Adrenal gland (tissue), 12 donors: Measurements from ENCODE around the gene OTOP3. TPM values are rescaled to one million over a fixed set of nuclear protein-coding genes. Genes with fewer than 3 reads are reported as not detected.

Experiments
- DNase-seq, 7 donors: peaks; one replicate each; pipeline ENCODE4 v3.0.0-alpha.2; 2019 to 2020
- H3K27ac ChIP-seq, 5 donors: fragments of 200-600 bp; sonication (generic) in 4 of 5; 1 replicate in 3 of 5; 2 replicates in 2 of 5; pipeline versions ENCODE4 v1.5.1 to v1.8.0; 2016 to 2020; ENCODE audit warnings: mild to moderate bottlenecking in 1 of 5
- H3K27me3 ChIP-seq: fragments of 200-600 bp; 2 replicates; pipeline ENCODE4 v1.8.0; 2021
- H3K36me3 ChIP-seq, 2 donors: fragments of 200-600 bp; replicated peaks in 1 of 2; 1 replicate in 1 of 2; 2 replicates in 1 of 2; pipeline versions ENCODE4 v1.5.1 to v1.8.0; 2018 to 2022
- H3K4me1 ChIP-seq, 2 donors: fragments of 200-600 bp; replicated peaks in 1 of 2; 1 replicate in 1 of 2; 2 replicates in 1 of 2; pipeline versions ENCODE4 v1.5.1 to v1.8.0; 2018 to 2021
- H3K4me3 ChIP-seq, 4 donors: fragments of 200-600 bp; sonication (generic) in 3 of 4; one replicate each; pipeline ENCODE4 v1.5.1; 2016 to 2018
- H3K9me3 ChIP-seq, 3 donors: fragments of 200-600 bp; sonication (generic) in 1 of 3; replicated peaks in 1 of 3; 1 replicate in 2 of 3; 2 replicates in 1 of 3; pipeline versions ENCODE4 v1.5.1 to v1.8.0; 2016 to 2021
- POLR2A ChIP-seq, 2 donors: fragments of 450-650 bp; IDR thresholded peaks; one replicate each; pipeline ENCODE4 v1.6.1; 2017; ENCODE audit warnings: antibody characterized with exemption in 2 of 2, mild to moderate bottlenecking in 2 of 2, moderate library complexity in 1 of 2
- WGBS, 4 donors: extraction: QIAGEN DNeasy Blood & Tissue Kit in 2 of 4; methylation state at CpG; one replicate each; pipeline versions ENCODE4 v1.1.5 to v1.1.7; 2013 to 2017; 5-methylcytosine and 5-hydroxymethylcytosine counted together
- intact Hi-C, 2 donors: fragments of 100-400 bp; cut with DNase I; formaldehyde crosslinking; loops; one replicate each; pipeline versions ENCODE4 v1.14.1 to v1.15.0; 2022 to 2023
- polyA plus RNA-seq, 3 donors: library from polyadenylated mRNA; stranded (reverse); fragments of 200-250 nt in 2 of 3; fragments of 350-450 nt in 1 of 3; fragmentation: Illumina TruSeq in 1 of 3; extraction: RNeasy Lipid Tissue Mini Kit (QIAGEN cat#74804) in 1 of 3; gene quantifications; one replicate each; pipeline ENCODE4 v1.2.3, GENCODE V29; 2013 to 2014
- total RNA-seq, 9 donors: library from RNA; depleted of rRNA in 4 of 9; stranded (reverse); fragments of >200 nt in 4 of 9; fragments of 120-200 nt in 1 of 9; fragmentation: NEBNext Ultra II Directional in 1 of 9; extraction: Animal tissue kit (Norgen Biotek cat#: 25700) in 1 of 9; gene quantifications; one replicate each; pipeline versions ENCODE4 v1.1.0 to v1.2.4, GENCODE V29; 2013 to 2023
- TF ChIP-seq, protein P1 (sequence below), 6 experiments: fragments of 450-650 bp in 4 of 6; fragments of 200-600 bp in 2 of 6; sonication (generic) in 1 of 6; IDR thresholded peaks; 1 replicate in 5 of 6; 2 replicates in 1 of 6; pipeline versions ENCODE4 v1.5.1 to v1.8.0; 2016 to 2021; ENCODE audit warnings: antibody characterized with exemption in 6 of 6, mild to moderate bottlenecking in 2 of 6, moderate library complexity in 1 of 6
- donor health status: healthy with polysubstance abuse.
- donor health status: Bipolar disorder and iron deficiency.
- donor health status: DM: yes; HTN: yes; CAD: no.
- donor health status: DM: no; HTN: no; CAD: no.
- donor health status: DM: no; HTN: no; CAD: no.
- donor health status: DM: yes; HTN: yes; CAD: no.

The OTOP3 gene
- total and polyA plus RNA-seq, 12 donors = not detected

DNA sequence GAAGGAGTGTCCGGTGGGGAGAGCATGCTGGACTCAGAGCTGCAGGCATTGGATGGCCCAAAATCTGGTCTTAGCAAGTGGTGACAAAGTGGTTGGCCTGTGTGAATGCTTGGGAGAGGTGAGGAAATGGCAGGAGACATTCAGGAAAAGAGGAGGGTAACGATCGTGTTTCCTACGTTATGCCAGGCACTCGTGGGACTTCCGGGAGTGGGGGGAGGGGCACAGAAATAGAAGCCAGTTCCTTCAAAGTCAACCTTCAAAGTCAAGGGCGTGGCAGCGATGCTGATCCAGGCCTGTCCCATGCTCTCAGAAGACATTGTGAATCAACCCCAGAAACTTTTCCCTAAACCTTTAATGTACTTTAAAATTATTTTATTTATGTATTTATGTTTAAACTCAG lies 3.8 kb downstream of the OTOP3 start:
- TF ChIP-seq, protein P1, sequence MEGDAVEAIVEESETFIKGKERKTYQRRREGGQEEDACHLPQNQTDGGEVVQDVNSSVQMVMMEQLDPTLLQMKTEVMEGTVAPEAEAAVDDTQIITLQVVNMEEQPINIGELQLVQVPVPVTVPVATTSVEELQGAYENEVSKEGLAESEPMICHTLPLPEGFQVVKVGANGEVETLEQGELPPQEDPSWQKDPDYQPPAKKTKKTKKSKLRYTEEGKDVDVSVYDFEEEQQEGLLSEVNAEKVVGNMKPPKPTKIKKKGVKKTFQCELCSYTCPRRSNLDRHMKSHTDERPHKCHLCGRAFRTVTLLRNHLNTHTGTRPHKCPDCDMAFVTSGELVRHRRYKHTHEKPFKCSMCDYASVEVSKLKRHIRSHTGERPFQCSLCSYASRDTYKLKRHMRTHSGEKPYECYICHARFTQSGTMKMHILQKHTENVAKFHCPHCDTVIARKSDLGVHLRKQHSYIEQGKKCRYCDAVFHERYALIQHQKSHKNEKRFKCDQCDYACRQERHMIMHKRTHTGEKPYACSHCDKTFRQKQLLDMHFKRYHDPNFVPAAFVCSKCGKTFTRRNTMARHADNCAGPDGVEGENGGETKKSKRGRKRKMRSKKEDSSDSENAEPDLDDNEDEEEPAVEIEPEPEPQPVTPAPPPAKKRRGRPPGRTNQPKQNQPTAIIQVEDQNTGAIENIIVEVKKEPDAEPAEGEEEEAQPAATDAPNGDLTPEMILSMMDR (IDR thresholded peaks at IDR 0.05) = no peak
- TF ChIP-seq POLR2A (IDR thresholded peaks at IDR 0.05) = no peak
- H3K27me3 ChIP-seq = peaks cover 41% of the 10 kb centered on the region

DNA sequence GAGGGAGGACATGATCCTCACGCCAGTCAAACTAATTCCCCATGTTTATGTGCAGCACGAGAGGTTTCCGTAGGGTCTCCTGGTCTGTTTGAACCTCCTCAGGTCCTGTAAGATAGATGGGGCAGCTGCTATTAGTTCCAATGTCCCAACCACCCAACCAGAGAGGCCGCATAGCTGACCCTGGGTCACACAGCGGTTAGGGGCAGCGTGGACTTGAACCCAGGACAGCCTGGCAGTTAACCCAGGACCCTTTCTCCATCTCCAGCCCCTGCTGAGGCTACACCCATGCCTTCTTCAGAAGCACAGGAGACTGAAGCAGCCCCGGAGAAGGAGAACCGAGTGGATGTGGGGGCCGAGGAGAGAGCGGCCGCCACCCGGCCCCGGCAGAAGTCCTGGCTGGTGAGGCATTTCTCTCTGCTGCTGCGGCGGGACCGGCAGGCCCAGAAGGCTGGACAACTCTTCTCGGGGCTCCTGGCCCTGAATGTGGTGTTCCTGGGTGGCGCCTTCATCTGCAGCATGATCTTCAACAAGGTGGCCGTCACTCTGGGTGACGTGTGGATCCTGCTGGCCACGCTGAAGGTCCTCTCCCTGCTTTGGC lies 5.5 kb downstream of the OTOP3 start:
- H3K4me3 ChIP-seq = no peak overlapping the region
- H3K9me3 ChIP-seq = no peaks in the 10 kb centered on the region
- H3K27ac ChIP-seq = no peak overlapping the region
- no peaks in the 10 kb centered on the region for H3K36me3 ChIP-seq
- H3K27me3 ChIP-seq = peaks cover 25% of the 10 kb centered on the region
- intact Hi-C loops = no loop called here
- TF ChIP-seq, protein P1 (IDR thresholded peaks at IDR 0.05) = no peak
- TF ChIP-seq POLR2A (IDR thresholded peaks at IDR 0.05) = no peak
- 78 to 84% (median 80%) methylated on average over 3 to 21 of the region's 21 CpGs for WGBS, 4 donors
- no peaks in the 10 kb centered on the region for H3K4me1 ChIP-seq
- DNase-seq = no peak

More for the DNA sequence above, 3.8 kb downstream of the OTOP3 start:
- no peaks in the 10 kb centered on the region for H3K4me1 ChIP-seq
- no peaks in the 10 kb centered on the region for H3K9me3 ChIP-seq
- no peak overlapping the region for H3K4me3 ChIP-seq
- intact Hi-C loops = no loop called here
- 45 to 50% (median 49%) methylated on average over 8 of the region's 8 CpGs for WGBS, 4 donors
- DNase-seq = no peak
- no peaks in the 10 kb centered on the region for H3K36me3 ChIP-seq
- no peak overlapping the region for H3K27ac ChIP-seq

DNA sequence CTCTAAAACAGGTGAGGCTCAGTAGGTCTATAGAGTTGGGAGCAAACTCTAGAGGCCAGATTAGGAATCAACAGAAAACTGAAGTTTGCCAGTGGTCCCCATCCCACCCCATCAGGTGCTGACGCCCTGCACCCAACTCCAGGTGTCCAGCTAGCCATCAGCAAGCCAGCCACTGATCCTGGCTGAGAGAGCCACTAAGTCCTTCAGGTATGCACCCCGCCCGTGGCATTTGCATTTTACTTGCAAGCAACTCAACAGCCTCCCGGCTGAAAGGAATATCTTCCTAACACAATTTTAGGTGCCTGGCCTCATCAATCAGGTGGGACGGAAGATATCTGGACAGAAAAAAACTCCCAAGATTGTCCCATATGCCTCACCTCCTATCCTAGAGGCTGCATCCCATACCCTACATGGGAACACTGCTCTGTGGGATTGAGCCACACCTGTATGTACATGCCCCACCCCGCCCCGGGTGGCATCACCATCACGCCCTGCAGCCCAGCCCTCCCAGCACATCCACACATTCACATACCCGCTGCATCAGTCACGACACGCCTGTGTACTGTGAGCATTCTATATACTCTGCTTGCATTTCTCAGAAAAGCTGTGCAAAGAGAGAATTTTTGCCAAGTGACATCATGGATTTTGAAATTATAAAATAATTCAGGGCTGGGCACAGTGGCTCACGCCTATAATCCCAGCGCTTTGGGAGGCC lies 8.3 kb downstream of the OTOP3 start:
- H3K27me3 ChIP-seq = peaks cover 10% of the 10 kb centered on the region
- 72 to 83% (median 77%) methylated on average over 13 of the region's 13 CpGs for WGBS, 4 donors

GRCh38 chr17:74945543-74945942 lies 9.8 kb downstream of the OTOP3 start:
- Histone ChIP-seq H3K27ac (no peak overlapping the region), H3K9me3 (no peaks in the 10 kb centered on the region), H3K4me1 (no peaks in the 10 kb centered on the region), H3K27me3 (peaks cover 10% of the 10 kb centered on the region), H3K36me3 (no peaks in the 10 kb centered on the region), H3K4me3 (no peak overlapping the region)
- TF ChIP-seq, protein P1 (IDR thresholded peaks at IDR 0.05) = no peak
- no peak for TF ChIP-seq POLR2A (IDR thresholded peaks at IDR 0.05)
- intact Hi-C loops = no loop called here
- no peak for DNase-seq
- 39 to 46% (median 43%) methylated on average over 6 of the region's 6 CpGs for WGBS, 4 donors

More for the DNA sequence above, 8.3 kb downstream of the OTOP3 start:
- intact Hi-C loops = no loop called here
- DNase-seq = no peak
- no peak overlapping the region for H3K27ac ChIP-seq
- H3K4me1 ChIP-seq = no peaks in the 10 kb centered on the region
- no peak for TF ChIP-seq POLR2A (IDR thresholded peaks at IDR 0.05)
- TF ChIP-seq, protein P1 (IDR thresholded peaks at IDR 0.05) = no peak
- no peaks in the 10 kb centered on the region for H3K36me3 ChIP-seq
- H3K9me3 ChIP-seq = no peaks in the 10 kb centered on the region
- no peak overlapping the region for H3K4me3 ChIP-seq
